ENCODE data around the gene UBE2E1.

Gene UBE2E1

GRCh38 chr3:23931597-23931996 is 125.8 kb downstream of the UBE2E1 start:
- H3K36me3 ChIP-seq (ENCODE audit: insufficient read depth, low read length): no peaks in the 10 kb centered on the region
- H3K27ac ChIP-seq (ENCODE audit: low read depth, low read length): no peak overlapping the region
- no peaks in the 10 kb centered on the region for H3K4me1 ChIP-seq (ENCODE audit: control insufficient read depth, insufficient read depth, low read length, unreplicated experiment)
- no peak overlapping the region for H3K4me3 ChIP-seq (ENCODE audit: low read depth, low read length)
- H3K27me3 ChIP-seq (ENCODE audit: insufficient read depth, low read length): no peaks in the 10 kb centered on the region
- H3K79me2 ChIP-seq (ENCODE audit: control insufficient read depth, insufficient read depth, low read length, unreplicated experiment): no peaks in the 10 kb centered on the region
- H2AFZ ChIP-seq (ENCODE audit: low read length, unreplicated experiment): no peak overlapping the region

DNA sequence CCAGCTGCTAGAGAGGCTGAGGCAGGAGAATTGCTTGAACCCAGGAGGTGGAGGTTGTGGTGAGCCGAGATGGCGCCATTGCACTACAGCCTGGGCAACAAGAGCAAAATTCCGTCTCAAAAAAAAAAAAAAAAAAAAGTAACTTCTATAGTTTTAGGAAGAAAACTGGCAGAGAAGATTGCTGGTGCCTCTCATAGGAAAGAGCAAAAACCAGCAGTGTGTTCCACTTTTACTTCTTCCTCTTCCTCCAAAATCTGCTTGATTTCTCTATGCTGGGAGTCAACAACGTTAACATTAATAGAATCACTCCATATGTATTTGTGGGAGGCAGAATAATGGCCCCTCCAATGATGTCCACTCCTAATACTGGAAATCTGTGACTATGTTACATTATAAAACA is 126.8 kb downstream of the UBE2E1 start:
- Histone ChIP-seq H3K4me3 (ENCODE audit: low read depth, low read length) (no peak overlapping the region), H3K27ac (ENCODE audit: low read depth, low read length) (no peak overlapping the region), H3K27me3 (ENCODE audit: insufficient read depth, low read length) (no peaks in the 10 kb centered on the region), H2AFZ (ENCODE audit: low read length, unreplicated experiment) (no peak overlapping the region), H3K4me1 (ENCODE audit: control insufficient read depth, insufficient read depth, low read length, unreplicated experiment) (no peaks in the 10 kb centered on the region), H3K79me2 (ENCODE audit: control insufficient read depth, insufficient read depth, low read length, unreplicated experiment) (no peaks in the 10 kb centered on the region), H3K36me3 (ENCODE audit: insufficient read depth, low read length) (no peaks in the 10 kb centered on the region)

- H3K4me3 ChIP-seq (ENCODE audit: low read depth, low read length): no peak overlapping the region
- H3K79me2 ChIP-seq (ENCODE audit: control insufficient read depth, insufficient read depth, low read length, unreplicated experiment): no peaks in the 10 kb centered on the region
- H3K27ac ChIP-seq (ENCODE audit: low read depth, low read length): no peak overlapping the region
- no peaks in the 10 kb centered on the region for H3K36me3 ChIP-seq (ENCODE audit: insufficient read depth, low read length)
- no peaks in the 10 kb centered on the region for H3K27me3 ChIP-seq (ENCODE audit: insufficient read depth, low read length)
- no peaks in the 10 kb centered on the region for H3K4me1 ChIP-seq (ENCODE audit: control insufficient read depth, insufficient read depth, low read length, unreplicated experiment)
- H2AFZ ChIP-seq (ENCODE audit: low read length, unreplicated experiment): no peak overlapping the region
These were observed 128.5 kb downstream of the UBE2E1 start for GRCh38 chr3:23934253-23934652.

GRCh38 chr3:23937296-23937695 is 131.5 kb downstream of the UBE2E1 start:
- Histone ChIP-seq H3K4me1 (ENCODE audit: control insufficient read depth, insufficient read depth, low read length, unreplicated experiment) (no peaks in the 10 kb centered on the region), H3K36me3 (ENCODE audit: insufficient read depth, low read length) (no peaks in the 10 kb centered on the region), H3K4me3 (ENCODE audit: low read depth, low read length) (no peak overlapping the region), H3K27me3 (ENCODE audit: insufficient read depth, low read length) (no peaks in the 10 kb centered on the region), H3K79me2 (ENCODE audit: control insufficient read depth, insufficient read depth, low read length, unreplicated experiment) (no peaks in the 10 kb centered on the region), H2AFZ (ENCODE audit: low read length, unreplicated experiment) (no peak overlapping the region), H3K27ac (ENCODE audit: low read depth, low read length) (no peak overlapping the region)

DNA sequence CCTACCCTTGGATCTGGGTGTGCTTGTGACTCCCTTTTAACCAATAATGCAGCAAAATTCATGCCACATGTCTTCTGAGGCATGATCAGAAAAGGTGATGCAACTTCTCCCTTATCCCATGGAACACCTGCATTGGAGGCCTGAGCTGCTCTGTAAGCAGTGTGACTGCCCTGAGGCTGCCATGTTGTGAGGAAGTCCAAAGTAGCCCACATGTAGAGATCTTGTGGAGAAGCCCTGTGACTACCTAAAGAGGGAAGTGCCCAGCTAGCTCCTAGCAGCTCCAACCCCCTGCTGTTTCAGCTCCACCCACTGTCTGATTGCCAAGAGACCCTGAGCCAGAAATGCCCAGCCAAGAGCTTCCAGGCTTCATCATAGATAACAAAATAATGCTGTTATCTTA is 132.9 kb downstream of the UBE2E1 start:
- H3K27ac ChIP-seq (ENCODE audit: low read depth, low read length): no peak overlapping the region
- no peaks in the 10 kb centered on the region for H3K27me3 ChIP-seq (ENCODE audit: insufficient read depth, low read length)
- H3K36me3 ChIP-seq (ENCODE audit: insufficient read depth, low read length): no peaks in the 10 kb centered on the region
- no peak overlapping the region for H3K4me3 ChIP-seq (ENCODE audit: low read depth, low read length)
- no peaks in the 10 kb centered on the region for H3K79me2 ChIP-seq (ENCODE audit: control insufficient read depth, insufficient read depth, low read length, unreplicated experiment)
- no peak overlapping the region for H2AFZ ChIP-seq (ENCODE audit: low read length, unreplicated experiment)
- H3K4me1 ChIP-seq (ENCODE audit: control insufficient read depth, insufficient read depth, low read length, unreplicated experiment): no peaks in the 10 kb centered on the region

DNA sequence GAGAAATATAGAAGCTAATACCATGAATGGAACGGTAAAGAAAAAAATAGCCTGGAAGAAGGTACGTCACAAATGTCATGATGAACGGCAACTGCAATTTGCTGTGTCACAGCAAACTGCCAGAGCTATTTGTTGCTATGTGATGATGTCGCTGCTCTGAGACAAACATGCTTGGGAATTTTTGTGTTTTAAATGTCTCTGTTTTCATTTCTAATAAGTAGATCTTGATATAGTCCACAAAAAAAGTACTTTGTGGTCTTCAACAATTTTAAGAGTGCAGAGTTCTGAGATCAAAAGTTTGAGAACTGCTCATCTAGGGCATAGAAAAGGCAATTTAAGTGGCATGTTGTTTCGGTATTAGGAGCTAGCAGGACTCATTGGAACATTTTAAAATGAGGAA is 135.0 kb downstream of the UBE2E1 start:
- Histone ChIP-seq H3K4me1 (ENCODE audit: control insufficient read depth, insufficient read depth, low read length, unreplicated experiment) (peaks cover 5% of the 10 kb centered on the region), H3K27me3 (ENCODE audit: insufficient read depth, low read length) (no peaks in the 10 kb centered on the region), H3K27ac (ENCODE audit: low read depth, low read length) (no peak overlapping the region), H2AFZ (ENCODE audit: low read length, unreplicated experiment) (no peak overlapping the region), H3K36me3 (ENCODE audit: insufficient read depth, low read length) (no peaks in the 10 kb centered on the region), H3K79me2 (ENCODE audit: control insufficient read depth, insufficient read depth, low read length, unreplicated experiment) (no peaks in the 10 kb centered on the region), H3K4me3 (ENCODE audit: low read depth, low read length) (no peak overlapping the region)

Measured in ACC112 (cell line).